ENCODE measurements around the gene PDZD2.
A peak's percentile ranks its signal among the peaks of the same experiment; 100 is the strongest.

PDZD2 gene

DNA sequence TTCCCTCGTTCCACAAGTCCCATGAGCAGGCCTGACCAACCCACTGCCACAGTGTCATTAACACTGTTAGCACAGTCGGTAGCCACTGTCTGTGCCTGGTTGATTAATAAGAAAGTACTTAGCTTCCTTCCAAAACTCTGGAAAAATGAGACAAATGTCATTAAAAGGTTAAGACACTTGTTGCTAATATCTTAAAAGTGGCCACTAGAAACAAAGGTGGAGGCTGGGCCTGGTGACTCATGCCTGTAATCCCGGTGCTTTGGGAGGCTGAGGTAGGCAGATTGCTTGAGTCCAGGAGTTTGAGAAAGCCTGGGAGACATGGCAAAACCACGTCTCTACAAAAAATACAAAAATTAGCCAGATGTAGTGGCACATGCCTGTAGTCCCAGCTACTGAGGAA is 194.0 kb downstream of the PDZD2 start:
- no peak for DNase-seq

- DNase-seq, result no peak
Measured at GRCh38 chr5:31833710-31834109, 194.8 kb downstream of the PDZD2 start.

- no peak for DNase-seq
Measured at GRCh38 chr5:31844622-31845345, 205.9 kb downstream of the PDZD2 start.

DNA sequence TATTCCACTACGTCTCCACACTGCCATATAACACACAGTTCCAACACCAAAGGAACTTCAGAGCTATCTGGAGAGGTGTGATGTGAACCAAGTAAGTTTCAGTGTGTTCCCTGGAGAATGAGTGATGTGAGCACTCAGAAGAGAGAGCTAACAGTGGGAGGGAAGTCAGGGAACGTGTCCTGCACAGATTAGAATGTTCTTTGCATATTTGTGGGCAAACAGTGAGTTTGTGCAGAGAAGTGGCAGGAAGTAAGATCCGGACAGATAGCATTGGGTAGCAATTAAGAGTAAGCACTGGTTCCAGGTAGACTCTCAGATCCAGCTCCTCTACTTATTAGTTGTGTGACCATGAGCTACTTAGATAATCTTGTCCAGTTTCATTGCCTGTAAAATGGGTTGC is 206.4 kb downstream of the PDZD2 start:
- no peak for DNase-seq

DNA sequence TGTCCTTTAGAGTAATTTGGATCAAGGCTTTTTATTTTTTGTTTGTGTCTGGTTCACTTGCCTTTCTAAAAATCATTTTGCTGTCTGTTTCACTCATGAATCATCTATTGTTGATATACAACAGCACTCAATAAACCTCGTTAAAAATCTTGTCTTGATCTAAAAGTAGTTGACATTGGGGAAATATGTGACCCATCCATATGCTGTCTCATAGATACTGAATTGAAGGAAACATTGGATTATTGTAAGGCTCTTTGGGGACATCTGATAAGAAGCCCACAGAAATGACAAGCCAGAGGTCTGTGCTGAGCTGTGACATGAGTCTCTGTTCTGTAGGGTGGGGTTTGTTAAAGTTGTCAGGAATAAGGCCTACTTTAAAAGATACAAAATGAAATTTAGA is 208.0 kb downstream of the PDZD2 start:
- no peak for DNase-seq

DNA sequence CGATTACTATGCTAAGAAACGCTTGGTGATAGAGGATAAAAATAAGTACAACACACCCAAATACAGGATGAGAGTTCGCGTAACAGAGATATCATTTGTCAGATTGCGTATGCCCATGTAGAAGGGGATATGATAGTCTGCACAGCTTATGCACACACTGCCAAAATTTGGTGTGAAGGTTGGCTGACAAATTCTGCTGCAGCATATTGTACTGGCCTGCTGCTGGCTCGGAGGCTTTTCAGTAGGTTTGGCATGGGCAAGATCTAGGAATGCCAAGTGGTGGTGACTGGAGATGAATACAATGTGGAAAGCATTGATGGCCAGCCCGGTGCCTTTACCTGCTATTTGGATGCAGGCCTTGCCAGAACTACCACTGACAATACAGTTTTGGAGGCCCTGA is 208.4 kb downstream of the PDZD2 start:
- DNase-seq, result no peak

DNA sequence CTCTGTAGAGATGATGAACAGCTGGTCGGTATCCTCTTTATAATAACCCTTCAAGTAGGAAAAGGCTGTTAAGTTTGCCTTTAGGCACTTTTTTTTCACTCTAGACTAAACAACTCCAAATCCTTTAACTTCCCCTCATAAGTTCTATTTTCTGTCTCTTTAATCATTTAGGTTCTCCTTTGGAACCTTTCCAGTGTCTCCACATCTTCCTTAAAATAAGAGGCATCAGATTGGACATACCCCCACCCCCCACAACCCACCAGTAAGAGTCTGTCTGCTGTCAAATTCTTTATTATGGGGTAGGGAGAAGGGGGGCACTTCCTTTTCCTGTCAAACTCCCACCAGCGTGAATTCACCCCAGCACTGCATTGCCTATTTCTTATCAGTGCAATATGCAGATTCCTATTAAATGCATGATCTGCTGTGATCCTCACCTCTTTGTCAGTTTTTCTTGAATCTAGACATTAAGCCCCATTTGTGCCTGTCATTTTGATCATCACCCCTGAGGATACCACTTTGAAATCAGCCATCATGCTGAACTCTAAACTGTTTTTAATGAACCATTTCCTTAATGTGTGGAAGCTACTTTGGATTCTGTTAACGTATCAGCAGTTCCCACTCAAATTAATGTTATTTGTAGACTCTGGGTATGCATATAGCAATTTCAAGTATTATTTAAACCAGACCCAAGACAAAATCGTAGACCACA is 212.2 kb downstream of the PDZD2 start:
- DNase-seq, result no peak

GRCh38 chr5:31853398-31854135 is 214.6 kb downstream of the PDZD2 start:
- no peak for DNase-seq

DNA sequence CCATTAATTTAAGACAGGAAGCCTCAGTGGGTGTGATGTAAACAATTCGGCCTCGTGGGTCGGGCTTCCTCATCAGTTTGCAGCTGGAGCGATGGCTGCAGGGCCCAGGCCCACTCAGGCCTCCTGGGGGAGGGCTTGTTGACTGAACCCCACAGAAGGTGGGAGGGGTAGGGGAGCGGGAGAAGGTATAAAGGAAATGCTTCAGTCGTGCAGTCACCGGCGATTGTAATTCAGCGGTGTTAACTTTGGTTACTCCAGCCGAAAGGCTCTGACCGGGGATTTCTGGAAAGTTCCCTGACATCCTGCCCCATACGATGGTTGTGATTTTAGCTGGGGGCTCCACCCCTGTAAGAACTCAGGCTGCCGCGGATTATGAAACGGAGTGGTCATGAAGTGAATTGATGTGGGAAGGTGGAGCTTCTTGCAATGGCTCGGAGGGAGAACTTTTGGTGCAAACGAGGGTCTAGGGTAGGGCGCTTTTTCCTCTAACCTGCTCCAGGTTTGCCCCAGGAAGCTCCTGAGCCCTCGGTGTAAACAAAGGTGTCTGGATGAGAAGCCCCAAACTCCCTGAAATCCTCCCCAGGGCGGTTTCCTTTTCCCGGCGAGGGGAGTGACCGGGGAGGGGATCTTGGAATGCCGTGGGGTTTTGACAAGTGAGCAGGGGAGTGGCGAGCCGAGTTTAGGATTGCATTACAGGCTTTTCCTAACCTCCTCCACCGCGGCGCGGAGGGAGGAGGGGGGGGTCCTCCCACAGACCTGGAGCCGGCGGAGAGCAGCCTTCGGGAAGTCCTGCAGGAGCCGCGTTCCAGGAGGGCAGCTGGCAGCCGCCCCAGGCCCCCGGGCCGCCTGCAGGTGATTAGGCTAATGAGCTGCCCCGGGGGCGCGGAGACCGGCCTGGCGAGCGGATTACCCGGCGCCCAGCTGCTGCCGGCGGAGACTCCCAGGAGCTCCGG is 215.5 kb downstream of the PDZD2 start:
- DNase-seq, result no peak

DNA sequence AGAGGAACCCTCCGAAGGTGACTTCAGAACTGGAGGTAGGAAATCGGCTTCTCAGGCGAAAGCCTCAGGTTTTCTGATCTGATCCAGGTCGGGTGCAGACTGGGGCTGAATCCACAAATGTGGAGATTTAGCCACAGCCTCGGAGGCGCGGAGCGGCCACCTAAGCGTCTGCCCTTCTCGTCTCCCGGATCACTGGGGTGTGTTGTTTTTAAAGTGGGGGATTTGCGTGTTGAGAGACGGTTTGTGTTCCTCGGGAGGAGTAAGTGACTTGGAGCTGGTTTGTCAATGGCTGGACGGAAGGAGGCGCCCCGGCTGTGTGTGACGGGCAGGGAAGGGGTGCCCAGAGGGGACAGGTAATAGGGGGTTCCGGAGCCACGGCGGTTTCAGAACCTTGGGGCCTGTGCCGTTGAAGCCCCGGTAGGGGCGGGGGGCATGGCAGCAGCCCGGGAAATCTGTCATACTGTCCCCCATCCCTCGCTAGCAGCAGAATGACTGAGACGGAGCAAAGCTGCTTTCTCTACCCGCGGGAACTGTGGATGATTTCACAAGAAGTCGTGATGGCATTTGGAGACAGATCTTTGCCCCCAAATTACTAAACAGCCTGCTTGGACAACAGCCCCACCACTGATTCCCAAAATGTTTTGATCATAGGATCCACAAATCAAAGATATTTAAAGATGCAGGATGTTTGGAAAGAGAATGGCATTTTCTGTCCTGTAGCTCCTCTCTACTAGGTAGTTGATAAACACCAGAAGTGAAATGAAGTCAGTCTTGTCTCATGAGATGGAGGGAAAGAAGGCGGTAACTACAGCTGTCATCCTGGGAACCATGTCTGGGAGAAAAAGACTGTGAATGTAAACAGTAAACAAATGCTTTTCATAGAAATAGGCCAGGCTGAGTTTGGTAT is 216.5 kb downstream of the PDZD2 start:
- peak; percentile 11 for DNase-seq

- DNase-seq, result no peak
Measured at GRCh38 chr5:31859096-31859495, 220.2 kb downstream of the PDZD2 start.

- no peak for DNase-seq
Measured at GRCh38 chr5:31860278-31860677, 221.3 kb downstream of the PDZD2 start.

GRCh38 chr5:31860726-31861433 is 221.9 kb downstream of the PDZD2 start:
- DNase-seq, result no peak

- DNase-seq, result no peak
Measured at GRCh38 chr5:31861601-31862000, 222.7 kb downstream of the PDZD2 start.

- no peak for DNase-seq
Measured at GRCh38 chr5:31863991-31864411, 225.1 kb downstream of the PDZD2 start.

DNA sequence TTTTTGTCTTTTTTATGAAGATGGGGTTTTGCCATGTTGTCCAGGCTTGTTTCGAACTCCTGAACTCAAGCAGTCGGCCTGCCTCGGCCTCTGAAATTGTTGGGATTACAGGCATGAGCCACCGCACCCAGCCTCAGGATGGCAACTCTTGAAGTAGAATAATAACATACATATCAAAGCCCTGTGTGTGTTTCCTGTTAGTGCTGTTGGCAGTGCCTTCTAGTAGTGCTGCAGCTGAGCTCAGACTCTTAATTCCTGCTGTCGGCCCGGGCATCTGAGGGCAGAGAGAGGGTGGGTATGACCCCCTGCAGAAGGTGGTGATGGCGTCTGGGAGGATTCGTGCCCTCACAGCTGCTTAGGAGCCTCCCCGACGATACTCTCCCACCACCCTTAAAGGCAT is 227.2 kb downstream of the PDZD2 start:
- no peak for DNase-seq

GRCh38 chr5:31867219-31867618 is 228.3 kb downstream of the PDZD2 start:
- no peak for DNase-seq

GRCh38 chr5:31880449-31880848 is 241.5 kb downstream of the PDZD2 start:
- no peak for DNase-seq

GRCh38 chr5:31884896-31885295 is 246.0 kb downstream of the PDZD2 start:
- DNase-seq, result no peak

- no peak for DNase-seq
Measured at GRCh38 chr5:31886206-31886605, 247.3 kb downstream of the PDZD2 start.

DNA sequence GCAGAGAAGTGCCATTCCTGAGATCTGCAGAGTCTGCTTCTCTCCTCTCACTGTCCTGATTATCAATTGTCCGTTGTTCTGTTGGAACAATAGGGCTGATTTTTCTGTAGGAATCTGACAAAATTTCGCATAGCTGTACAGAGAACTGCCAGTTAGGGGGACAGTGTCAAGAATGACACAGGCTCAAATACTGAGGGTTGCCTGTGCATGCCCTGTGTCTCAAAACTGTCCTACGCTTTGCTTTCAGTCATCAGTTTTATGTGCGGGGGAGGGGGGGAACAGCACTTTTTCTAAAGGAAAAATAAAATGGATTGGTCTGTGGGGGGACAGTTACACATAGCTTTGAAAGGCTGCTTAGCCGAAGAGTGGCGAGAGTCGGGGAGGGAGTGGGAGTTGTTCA is 248.6 kb downstream of the PDZD2 start:
- no peak for DNase-seq
